Tibial nerve (tissue), 4 donors: ENCODE results near the gene TP63. TPM values are rescaled to one million over a fixed set of nuclear protein-coding genes. Genes with fewer than 3 reads are reported as not detected.

ENCODE experiments used
- DNase-seq, 2 donors: peaks; one replicate each; pipeline ENCODE4 v3.0.0-alpha.2; 2019; ENCODE audit warnings: low spot score in 2 of 2
- H3K27ac ChIP-seq, 4 donors: fragments of 200-600 bp; sonication (generic) in 3 of 4; one replicate each; pipeline ENCODE4 v1.5.1; 2017 to 2019; ENCODE audit warnings: mild to moderate bottlenecking in 1 of 4
- H3K27me3 ChIP-seq, 2 donors: fragments of 200-600 bp; sonication (generic) in 1 of 2; one replicate each; pipeline versions ENCODE4 v1.5.1 to v1.6.0; 2017 to 2019
- H3K36me3 ChIP-seq, 3 donors: fragments of 200-600 bp; sonication (generic); one replicate each; pipeline ENCODE4 v1.5.1; 2018 to 2019
- H3K4me1 ChIP-seq, 4 donors: fragments of 200-600 bp; sonication (generic) in 3 of 4; one replicate each; pipeline ENCODE4 v1.5.1; 2017 to 2019
- H3K4me3 ChIP-seq, 4 donors: fragments of 200-600 bp; sonication (generic) in 3 of 4; one replicate each; pipeline ENCODE4 v1.5.1; 2017 to 2019; ENCODE audit warnings: mild to moderate bottlenecking in 1 of 4, moderate library complexity in 1 of 4
- H3K9me3 ChIP-seq, 4 donors: fragments of 200-600 bp; sonication (generic) in 3 of 4; one replicate each; pipeline ENCODE4 v1.5.1; 2017 to 2019
- CTCF ChIP-seq, 5 experiments: fragments of 200-600 bp in 3 of 5; fragments of 450-650 bp in 2 of 5; sonication (generic) in 3 of 5; IDR thresholded peaks; one replicate each; pipeline ENCODE4 v1.5.1; 2016 to 2019; ENCODE audit warnings: antibody characterized with exemption in 5 of 5, mild to moderate bottlenecking in 3 of 5, moderate library complexity in 2 of 5
- EP300 ChIP-seq, 2 donors: sonication (generic); formaldehyde crosslinking; IDR thresholded peaks; one replicate each; pipeline ENCODE4 v1.6.1; 2017; ENCODE audit warnings: antibody characterized with exemption in 2 of 2, mild to moderate bottlenecking in 1 of 2
- POLR2A ChIP-seq, 2 donors: fragments of 450-650 bp; IDR thresholded peaks; one replicate each; pipeline ENCODE4 v1.6.1; 2017; ENCODE audit warnings: antibody characterized with exemption in 2 of 2, mild to moderate bottlenecking in 2 of 2, moderate library complexity in 2 of 2
- WGBS, 2 donors: methylation state at CpG; one replicate each; pipeline ENCODE4 v1.1.5; 2018; 5-methylcytosine and 5-hydroxymethylcytosine counted together
- total RNA-seq, 4 donors: library from RNA; depleted of rRNA; stranded (reverse); fragments of >200 nt; gene quantifications; one replicate each; pipeline ENCODE4 v1.1.0, GENCODE V29; 2016

The TP63 gene
- total RNA-seq, 4 donors from 2014 or later = 1.7 to 7.5 (median 4.2) TPM; not detected in 1

GRCh38 chr3:189797103-189797750 lies 166.0 kb downstream of the TP63 start:
- DNase-seq = no peak
- 56 to 66% methylated on average over 5 of the region's 5 CpGs for WGBS, 2 donors
- Histone ChIP-seq H3K4me3 (no peak overlapping the region), H3K27ac (peak overlapping the region in 1 of 4 donors; percentile 47), H3K27me3 (no peaks in the 10 kb centered on the region), H3K36me3 (no peaks in the 10 kb centered on the region), H3K4me1 (peaks cover 0 to 3% (median 0%) of the 10 kb centered on the region in 4 donors), H3K9me3 (no peaks in the 10 kb centered on the region)
- TF ChIP-seq CTCF (IDR thresholded peaks at IDR 0.05) (no peak), EP300 (IDR thresholded peaks at IDR 0.05) (no peak), POLR2A (IDR thresholded peaks at IDR 0.05) (no peak)

- Histone ChIP-seq H3K27ac (no peak overlapping the region), H3K9me3 (no peaks in the 10 kb centered on the region), H3K4me3 (no peak overlapping the region), H3K4me1 (peaks cover 0 to 3% (median 0%) of the 10 kb centered on the region in 4 donors), H3K27me3 (no peaks in the 10 kb centered on the region), H3K36me3 (no peaks in the 10 kb centered on the region)
- WGBS, 2 donors = 79 to 81% methylated on average over 1 of the region's 1 CpG
- no peak for TF ChIP-seq EP300 (IDR thresholded peaks at IDR 0.05)
- TF ChIP-seq POLR2A (IDR thresholded peaks at IDR 0.05) = no peak
- TF ChIP-seq CTCF (IDR thresholded peaks at IDR 0.05) = no peak
- DNase-seq = no peak
These were observed 168.2 kb downstream of the TP63 start for GRCh38 chr3:189799366-189799765.

GRCh38 chr3:189800436-189800835 lies 169.2 kb downstream of the TP63 start:
- Histone ChIP-seq H3K4me3 (no peak overlapping the region), H3K9me3 (no peaks in the 10 kb centered on the region), H3K36me3 (no peaks in the 10 kb centered on the region), H3K27me3 (no peaks in the 10 kb centered on the region), H3K27ac (no peak overlapping the region), H3K4me1 (peaks cover 0 to 3% (median 0%) of the 10 kb centered on the region in 4 donors)
- DNase-seq = no peak
- 96 to 98% methylated on average over 7 of the region's 7 CpGs for WGBS, 2 donors
- TF ChIP-seq EP300 (IDR thresholded peaks at IDR 0.05) = no peak
- TF ChIP-seq CTCF (IDR thresholded peaks at IDR 0.05) = no peak
- no peak for TF ChIP-seq POLR2A (IDR thresholded peaks at IDR 0.05)

- no peaks in the 10 kb centered on the region for H3K27me3 ChIP-seq
- H3K4me3 ChIP-seq = no peak overlapping the region
- no peak overlapping the region for H3K27ac ChIP-seq
- no peaks in the 10 kb centered on the region for H3K36me3 ChIP-seq
- DNase-seq = no peak
- 93 to 100% methylated on average over 2 of the region's 2 CpGs for WGBS, 2 donors
- peaks cover 0 to 5% (median 2%) of the 10 kb centered on the region in 4 donors for H3K4me1 ChIP-seq
- no peaks in the 10 kb centered on the region for H3K9me3 ChIP-seq
- TF ChIP-seq POLR2A (IDR thresholded peaks at IDR 0.05) = no peak
- no peak for TF ChIP-seq EP300 (IDR thresholded peaks at IDR 0.05)
- no peak for TF ChIP-seq CTCF (IDR thresholded peaks at IDR 0.05)
These were observed 172.1 kb downstream of the TP63 start for GRCh38 chr3:189803254-189803653.

GRCh38 chr3:189805375-189806067 lies 174.3 kb downstream of the TP63 start:
- H3K36me3 ChIP-seq = no peaks in the 10 kb centered on the region
- H3K27me3 ChIP-seq = no peaks in the 10 kb centered on the region
- no peak overlapping the region for H3K4me3 ChIP-seq
- H3K4me1 ChIP-seq = peaks cover 0 to 5% (median 2%) of the 10 kb centered on the region in 4 donors
- no peak overlapping the region for H3K27ac ChIP-seq
- H3K9me3 ChIP-seq = no peaks in the 10 kb centered on the region
- 75 to 82% methylated on average over 4 of the region's 4 CpGs for WGBS, 2 donors
- TF ChIP-seq CTCF (IDR thresholded peaks at IDR 0.05) (no peak), POLR2A (IDR thresholded peaks at IDR 0.05) (no peak), EP300 (IDR thresholded peaks at IDR 0.05) (no peak)
- DNase-seq = no peak
